SK-N-SH treated with all-trans-retinoic acid at 6 μM for 48 hours (cell line): Measurements from ENCODE around the gene RTF2.

Experiments used
- ARNTL ChIP-seq: fragments of 450-650 bp; formaldehyde crosslinking; IDR thresholded peaks from 2 replicates; pipeline ENCODE4 v1.5.0; 2020; ENCODE audit warnings: low read depth, mild to moderate bottlenecking, moderate library complexity, borderline replicate concordance
- BACH2 ChIP-seq: fragments of 250-450 bp; sonication (Bioruptor Pico); IDR thresholded peaks from 2 replicates; pipeline ENCODE4 v1.9.0; 2021; ENCODE audit warnings: mild to moderate bottlenecking, borderline replicate concordance
- RARB ChIP-seq: fragments of 250-450 bp; sonication (Bioruptor Pico); IDR thresholded peaks from 2 replicates; pipeline ENCODE4 v1.8.0; 2021; ENCODE audit warnings: mild to moderate bottlenecking, moderate library complexity
- ZFP30 ChIP-seq: fragments of 450-650 bp; formaldehyde crosslinking; IDR thresholded peaks from 2 replicates; pipeline ENCODE4 v1.5.0; 2022; ENCODE audit warnings: mild to moderate bottlenecking, moderate library complexity

DNA sequence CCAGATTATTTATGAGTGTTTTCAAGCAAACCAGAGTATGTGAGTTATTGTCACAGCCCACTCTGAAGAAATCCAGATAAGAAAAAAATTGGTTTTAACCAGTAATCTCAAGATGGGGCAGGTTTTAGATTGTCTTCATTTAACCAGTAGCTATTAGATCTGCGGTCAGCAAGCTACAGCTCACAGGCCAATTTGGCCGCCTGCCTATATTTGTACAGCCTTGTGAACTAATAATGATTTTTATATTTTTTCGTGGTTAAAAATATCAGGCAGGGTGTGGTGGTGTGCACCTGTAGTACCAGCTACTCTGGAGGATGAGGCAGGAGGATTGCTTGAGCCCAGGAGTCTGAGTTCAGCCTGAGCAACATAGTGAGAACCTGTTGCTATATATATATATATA, 69.6 kb downstream of the RTF2 start:
- TF ChIP-seq ZFP30 (CRISPR knock-in tag) (no peak), RARB (no peak), ARNTL (CRISPR knock-in tag) (no peak), BACH2 (CRISPR knock-in tag) (no peak)
